NOMO-1 (cell line): ENCODE data around the gene SBK1.
A peak's percentile ranks its signal among the peaks of the same experiment; 100 is the strongest.
"Not testable (repeated sequence)": the region's sequence is repeated elsewhere in the genome, so short reads cannot be mapped to it uniquely, and the experiment has no call there.

Experiments used
- DNase-seq, 2 experiments: peaks; one replicate each; lab custom pipeline; 2025; ENCODE audit not compliant: unreplicated experiment in 2 of 2; lab: John Stamatoyannopoulos, UW

Gene SBK1

DNA sequence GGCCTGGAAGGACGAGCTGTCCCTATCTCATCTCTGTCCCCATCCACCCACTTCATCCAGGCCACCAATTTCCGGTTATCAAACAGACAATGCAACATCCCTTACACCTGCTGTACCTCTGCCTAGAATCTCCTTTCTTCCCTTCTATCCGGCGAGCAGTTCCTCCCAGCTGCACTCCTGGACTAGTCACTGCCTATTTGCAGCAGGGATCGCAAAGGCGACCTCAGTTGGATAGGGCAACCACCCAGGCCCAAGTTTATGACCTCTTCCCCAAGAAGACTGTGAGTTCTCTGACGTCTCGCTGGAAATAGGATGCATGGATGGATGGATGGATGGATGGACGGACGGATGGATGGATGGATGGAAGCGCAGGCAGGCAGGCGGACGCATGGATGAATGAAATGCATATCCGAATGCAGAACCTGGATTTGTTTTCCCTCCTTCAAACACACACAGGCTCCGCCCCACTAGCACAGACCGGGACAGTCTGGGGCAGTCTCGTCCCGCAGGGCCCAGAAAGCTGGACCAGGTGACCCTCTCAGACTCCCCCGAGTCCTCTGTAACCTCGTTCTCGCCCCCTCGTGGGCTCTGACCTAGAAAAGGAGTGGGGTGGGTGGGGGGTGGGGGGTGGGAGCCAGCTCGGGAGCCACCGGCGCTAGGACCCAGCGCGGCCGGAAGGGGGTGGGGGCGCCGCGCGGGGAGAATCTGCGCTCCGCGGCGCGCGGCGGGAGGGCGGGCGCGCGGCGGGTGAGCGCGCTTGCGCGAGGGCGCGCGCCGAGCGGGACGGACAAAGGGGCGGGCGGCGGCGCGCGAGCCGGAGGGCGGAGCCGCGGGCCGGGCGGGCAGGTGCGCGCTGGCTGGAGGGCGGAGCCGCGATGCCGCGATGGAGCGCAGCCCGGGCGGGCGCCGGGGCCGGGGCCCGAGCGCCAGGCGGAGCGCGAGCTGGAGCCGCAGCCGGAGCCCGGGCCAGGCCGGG lies at the start of gene SBK1:
Gene SBK1 (plus strand): TSS at position 875 of the 976 bp plus-strand sequence. CDS start 24,867 bp downstream, outside the sequence.
- peak; percentile 70 to 82 for DNase-seq

- DNase-seq, result not testable (repeated sequence)
Measured at GRCh38 chr16:28249483-28249882, 42.8 kb upstream of the SBK1 start.

DNA sequence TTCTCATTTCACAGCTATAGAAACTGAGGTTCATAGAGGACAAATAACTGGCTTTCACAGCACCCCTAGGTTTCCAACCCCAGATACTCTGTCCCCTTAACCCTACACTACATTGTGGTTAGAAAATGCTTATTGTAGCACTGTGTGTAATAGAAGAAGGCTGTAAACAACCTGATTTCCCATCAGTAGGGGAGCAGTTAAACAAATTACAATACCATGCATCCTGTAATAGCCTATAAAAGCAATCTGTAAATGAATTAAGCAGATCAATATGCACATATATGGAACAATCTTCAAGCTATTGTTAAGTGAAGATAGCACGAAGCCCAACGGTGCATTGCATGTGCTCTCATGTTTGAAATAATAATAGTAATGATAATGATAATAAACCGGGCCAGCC lies 41.3 kb upstream of the SBK1 start:
- no peak for DNase-seq

- DNase-seq, result no peak
Measured at GRCh38 chr16:28254158-28254557, 38.2 kb upstream of the SBK1 start.

DNA sequence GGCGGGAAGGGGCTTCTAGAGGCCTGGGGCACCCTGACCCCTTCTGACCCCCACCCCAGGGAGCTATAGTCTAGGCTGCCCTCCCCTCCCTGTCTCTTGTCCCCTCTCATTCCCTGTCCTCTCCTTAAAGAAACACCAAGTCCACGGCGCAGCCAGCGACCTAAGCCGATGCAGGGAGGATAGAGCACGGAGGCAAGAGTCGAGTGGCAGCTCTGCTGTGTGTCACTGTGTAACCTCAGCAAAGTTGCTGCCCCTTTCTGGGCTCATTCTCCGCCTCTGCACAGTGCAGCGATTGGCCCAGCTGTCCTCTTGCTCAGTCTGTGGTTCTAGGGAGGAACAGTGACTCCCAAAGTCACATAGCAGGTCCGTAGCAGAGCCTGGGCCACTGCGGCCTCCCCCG lies 36.5 kb upstream of the SBK1 start:
- no peak for DNase-seq

GRCh38 chr16:28257256-28257655 lies 35.1 kb upstream of the SBK1 start:
- DNase-seq, result no peak

- DNase-seq, result no peak
Measured at GRCh38 chr16:28258567-28258966, 33.8 kb upstream of the SBK1 start.

- no peak for DNase-seq
Measured at GRCh38 chr16:28259091-28259780, 33.1 kb upstream of the SBK1 start.

GRCh38 chr16:28259781-28260150 lies 32.6 kb upstream of the SBK1 start:
- DNase-seq, result no peak

- no peak for DNase-seq
Measured at GRCh38 chr16:28260193-28260592, 32.1 kb upstream of the SBK1 start.

DNA sequence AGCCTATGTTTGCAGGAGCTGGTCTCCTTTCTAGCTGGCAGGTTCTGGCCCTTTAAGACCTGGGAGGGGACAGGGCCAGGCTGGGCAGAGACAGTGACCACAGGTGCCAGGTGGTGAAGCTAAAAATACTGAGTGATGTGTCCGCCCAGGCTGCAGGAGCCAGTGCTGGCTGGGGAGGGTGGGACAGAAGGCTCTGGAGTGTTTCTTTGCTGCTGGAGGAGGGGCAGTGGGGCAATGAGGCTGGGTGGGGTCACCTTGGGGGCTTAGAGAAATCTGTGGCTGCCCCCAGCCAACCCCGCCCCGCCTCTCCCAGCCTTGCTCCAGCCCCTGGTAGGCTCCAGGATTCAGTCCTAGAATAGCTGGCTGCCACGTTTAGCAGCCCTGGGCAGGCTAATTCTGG lies 30.4 kb upstream of the SBK1 start:
- no peak for DNase-seq

GRCh38 chr16:28263305-28263704 lies 29.0 kb upstream of the SBK1 start:
- DNase-seq, result no peak

DNA sequence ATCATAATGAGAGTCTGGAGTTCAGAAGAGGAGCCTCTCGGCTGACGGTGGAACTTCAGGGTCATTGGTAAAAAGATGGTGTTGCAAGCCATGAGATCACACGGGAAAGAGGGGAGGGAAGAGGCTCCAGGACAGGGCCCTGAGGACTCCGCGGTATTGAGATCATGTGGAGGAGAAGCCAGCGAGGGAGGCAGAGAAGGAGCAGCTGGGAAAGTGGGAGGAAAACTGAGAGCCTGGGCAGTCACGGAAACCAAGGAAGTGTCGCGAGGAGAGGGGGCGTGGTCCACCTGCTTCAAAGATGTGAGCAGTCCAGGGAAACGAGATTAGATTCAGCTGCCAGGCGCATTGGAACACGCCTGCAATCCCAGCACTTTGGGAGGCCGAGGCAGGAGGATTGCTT lies 27.7 kb upstream of the SBK1 start:
- DNase-seq, result peak in 1 of 2 experiments; percentile 33

DNA sequence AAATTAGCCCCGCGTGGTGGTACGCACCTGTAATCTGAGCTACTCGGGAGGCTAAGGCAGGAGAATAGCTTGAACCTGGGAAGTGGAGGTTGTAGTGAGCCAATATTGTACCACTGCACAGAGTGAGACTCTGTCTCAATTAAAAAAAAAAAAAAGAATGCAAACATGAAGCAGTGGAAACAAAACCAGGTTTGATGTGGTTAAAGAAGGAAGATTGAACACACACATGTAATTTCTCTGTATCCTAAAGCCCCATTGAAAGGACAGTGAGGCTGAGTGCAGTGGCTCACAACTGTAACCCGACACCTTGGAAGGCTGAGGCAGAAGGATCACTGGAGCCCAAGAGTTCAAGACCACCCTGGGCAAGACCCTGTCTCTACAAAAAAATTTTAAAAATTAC lies 26.5 kb upstream of the SBK1 start:
- DNase-seq, result no peak

- DNase-seq, result no peak
Measured at GRCh38 chr16:28267356-28267755, 25.0 kb upstream of the SBK1 start.

DNA sequence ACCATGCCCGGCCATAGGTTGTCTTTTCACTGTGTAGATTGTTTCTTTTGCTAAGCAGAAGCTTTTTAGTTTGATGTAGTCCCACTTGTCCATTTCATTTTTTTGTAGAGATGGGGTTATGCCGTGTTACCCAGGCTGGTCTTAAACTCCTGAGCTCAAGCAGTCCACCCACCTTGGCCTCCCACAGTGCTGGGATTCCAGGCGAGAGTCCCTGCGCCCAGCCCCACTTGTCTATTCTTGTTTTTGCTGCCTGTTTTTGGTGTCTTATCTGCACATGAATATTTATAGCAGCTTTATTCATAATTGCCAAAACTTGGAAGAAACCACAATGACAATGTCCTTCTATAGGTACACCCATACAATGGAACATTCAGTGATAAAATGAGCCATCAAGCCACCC lies 18.8 kb upstream of the SBK1 start:
- no peak for DNase-seq

DNA sequence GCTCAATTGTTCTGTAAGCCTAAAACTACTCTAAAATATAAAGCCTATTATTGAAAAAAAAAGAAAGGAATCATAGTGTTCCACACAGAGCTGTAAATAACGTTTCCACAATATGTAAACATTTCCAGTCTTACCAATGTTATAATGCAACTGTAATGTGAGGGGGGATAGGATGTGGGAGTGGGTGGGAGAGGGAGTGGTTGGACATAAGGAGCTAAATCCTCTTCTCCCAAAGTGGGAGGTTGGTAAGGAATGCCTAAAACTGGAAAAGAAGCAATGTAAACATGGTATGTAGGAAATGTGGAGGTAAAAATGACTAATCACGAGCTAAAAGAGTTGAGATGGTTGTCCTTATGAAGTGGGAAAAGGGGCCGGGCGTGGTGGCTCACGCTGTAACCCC lies 17.6 kb upstream of the SBK1 start:
- DNase-seq, result no peak

- DNase-seq, result no peak
Measured at GRCh38 chr16:28276301-28276700, 16.0 kb upstream of the SBK1 start.

- DNase-seq, result peak; percentile 56 to 62
Measured at GRCh38 chr16:28277537-28278388, 14.6 kb upstream of the SBK1 start.

DNA sequence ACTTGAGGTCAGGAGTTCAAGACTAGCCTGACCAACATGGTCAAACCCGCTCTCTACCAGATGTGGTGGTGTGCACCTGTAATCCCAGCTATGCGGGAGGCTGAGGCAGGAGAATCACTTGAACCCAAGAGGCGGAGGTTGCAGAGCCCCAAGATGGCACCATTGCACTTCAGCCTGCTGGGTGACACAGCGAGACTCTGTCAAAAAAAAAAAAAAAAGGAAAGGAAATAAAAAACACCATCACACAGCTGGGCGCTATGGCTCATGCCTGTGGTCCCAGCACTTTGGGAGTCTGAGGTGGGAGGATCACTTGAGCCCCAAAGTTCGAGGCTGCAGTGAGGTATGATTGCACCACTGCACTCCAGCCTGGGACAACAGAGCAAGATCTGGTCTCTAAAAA lies 13.3 kb upstream of the SBK1 start:
- no peak for DNase-seq
